Mesendoderm (in vitro differentiated cells): ENCODE results near the gene DLG2.

ENCODE experiments used
- DNase-seq: peaks from one replicate; pipeline ENCODE4 v3.0.0; 2013
- H2AK5ac ChIP-seq: 2 replicates; pipeline ENCODE4 v1.6.1; 2013; ENCODE audit warnings: low read length, inconsistent platforms
- H2BK120ac ChIP-seq: 2 replicates; pipeline ENCODE4 v1.6.1; 2013; ENCODE audit warnings: low read depth, mild to moderate bottlenecking, low read length, moderate library complexity, mixed read lengths
- H2BK15ac ChIP-seq: replicated peaks from 2 replicates; pipeline ENCODE4 v1.6.1; 2013; ENCODE audit warnings: low read depth, mild to moderate bottlenecking, moderate library complexity
- H2BK5ac ChIP-seq: 2 replicates; pipeline ENCODE4 v1.6.1; 2013; ENCODE audit warnings: low read length, inconsistent platforms
- H3K18ac ChIP-seq: 2 replicates; pipeline ENCODE4 v1.6.1; 2013; ENCODE audit warnings: mild to moderate bottlenecking, low read length, mixed read lengths
- H3K23ac ChIP-seq: one replicate; pipeline ENCODE4 v1.6.1; 2013; ENCODE audit warnings: low read length
- H3K27ac ChIP-seq: 2 replicates; pipeline ENCODE4 v1.5.1; 2013; ENCODE audit warnings: low read depth, mild to moderate bottlenecking, inconsistent platforms, low read length, moderate library complexity
- H3K27me3 ChIP-seq: 2 replicates; pipeline ENCODE4 v1.6.1; 2013; ENCODE audit warnings: low read length, control low read depth, mild to moderate bottlenecking, inconsistent platforms; ENCODE audit not compliant: insufficient read depth, poor library complexity
- H3K36me3 ChIP-seq: 2 replicates; pipeline ENCODE4 v1.6.1; 2013; ENCODE audit warnings: low read length, inconsistent platforms; ENCODE audit not compliant: control insufficient read depth, insufficient read depth
- H3K4ac ChIP-seq: one replicate; pipeline ENCODE4 v1.6.1; 2013; ENCODE audit warnings: low read depth, mild to moderate bottlenecking, low read length, moderate library complexity
- H3K4me1 ChIP-seq: 2 replicates; pipeline ENCODE4 v1.6.1; 2013; ENCODE audit warnings: low read depth, low read length, inconsistent platforms; ENCODE audit not compliant: control insufficient read depth
- H3K4me2 ChIP-seq: 2 replicates; pipeline ENCODE4 v1.6.1; 2013; ENCODE audit warnings: low read length
- H3K4me3 ChIP-seq: 2 replicates; pipeline ENCODE4 v1.5.1; 2013; ENCODE audit warnings: mild to moderate bottlenecking, low read length
- H3K56ac ChIP-seq: one replicate; pipeline ENCODE4 v1.6.1; 2013; ENCODE audit warnings: low read length
- H3K79me1 ChIP-seq: 2 replicates; pipeline ENCODE4 v1.6.1; 2013; ENCODE audit warnings: low read length, inconsistent platforms
- H3K79me2 ChIP-seq: 2 replicates; pipeline ENCODE4 v1.6.1; 2013; ENCODE audit warnings: mild to moderate bottlenecking, low read length; ENCODE audit not compliant: control insufficient read depth, insufficient read depth
- H3K9ac ChIP-seq: 2 replicates; pipeline ENCODE4 v1.6.1; 2013; ENCODE audit warnings: low read length, inconsistent platforms
- H4K5ac ChIP-seq: one replicate; pipeline ENCODE4 v1.6.1; 2013; ENCODE audit warnings: low read length
- H4K8ac ChIP-seq: one replicate; pipeline ENCODE4 v1.6.1; 2013; ENCODE audit warnings: low read depth, mild to moderate bottlenecking, control low read depth, low read length, moderate library complexity
- WGBS: extraction: QIAGEN DNeasy Blood & Tissue Kit; methylation state at CpG from one replicate; pipeline ENCODE4 v1.1.7; 2013; ENCODE audit warnings: low lambda C conversion rate, missing lambda C conversion rate; ENCODE audit not compliant: insufficient coverage; ENCODE audit errors: extremely low coverage; 5-methylcytosine and 5-hydroxymethylcytosine counted together

Gene DLG2

DNA sequence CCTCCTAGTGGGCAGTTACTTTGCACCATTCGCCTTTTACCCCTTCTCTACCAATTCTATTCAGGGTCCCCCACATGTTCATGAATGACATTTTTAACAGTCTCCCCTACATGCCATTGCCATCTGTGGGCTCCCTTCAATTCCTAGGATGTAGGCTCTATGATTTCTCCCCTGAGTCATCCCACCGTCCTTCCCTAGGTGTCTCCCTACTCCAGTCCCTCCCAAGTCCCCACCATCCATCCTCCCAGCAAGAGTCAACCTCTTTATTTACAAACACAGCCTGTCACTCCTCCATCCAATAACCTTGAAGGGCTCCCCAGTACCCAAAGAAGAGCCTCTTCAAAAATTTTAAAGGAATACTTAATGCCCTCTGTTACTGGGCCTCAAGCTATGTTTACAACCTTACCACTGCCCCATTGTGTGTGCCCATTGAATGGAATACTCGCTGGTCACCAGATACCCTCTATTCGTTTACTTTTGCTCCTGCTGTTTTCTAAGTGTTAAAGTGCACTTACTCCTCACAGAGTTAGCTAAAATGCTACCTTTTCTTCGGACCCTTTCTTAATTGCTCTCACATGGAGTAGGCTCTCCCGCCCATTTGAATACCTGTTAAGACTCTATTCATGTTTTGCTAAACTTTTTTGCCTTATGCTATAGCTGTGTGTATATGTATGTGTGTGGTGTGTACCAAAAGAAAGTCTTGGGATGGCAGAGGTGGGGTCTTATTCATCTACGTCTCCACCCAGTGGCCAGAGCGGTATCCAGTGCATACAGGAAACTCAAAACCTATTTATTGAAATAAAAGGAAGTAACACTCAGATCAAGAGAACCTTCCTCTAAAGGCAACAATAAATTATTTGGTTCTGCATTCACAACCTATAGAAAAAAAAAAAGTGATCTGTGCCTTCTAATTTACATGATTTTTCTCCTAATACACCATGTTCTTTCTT lies 2105.2 kb downstream of the DLG2 start:
- Histone ChIP-seq H2BK120ac (peak overlapping the region; percentile 54), H3K4ac (peak overlapping the region; percentile 81), H3K27me3 (no peaks in the 10 kb centered on the region), H3K4me3 (no peak overlapping the region), H3K79me2 (no peaks in the 10 kb centered on the region), H3K4me2 (no peak overlapping the region), H3K9ac (no peak overlapping the region), H3K79me1 (no peaks in the 10 kb centered on the region), H2AK5ac (no peak overlapping the region), H3K4me1 (no peaks in the 10 kb centered on the region), H2BK15ac (peak overlapping the region; percentile 27), H2BK5ac (no peak overlapping the region), H3K36me3 (no peaks in the 10 kb centered on the region), H3K27ac (no peak overlapping the region), H3K23ac (no peak overlapping the region), H3K56ac (peak overlapping the region; percentile 57), H4K5ac (no peak overlapping the region), H4K8ac (no peak overlapping the region), H3K18ac (no peak overlapping the region)
- DNase-seq, result peak; percentile 83
- no CpG with 5 or more reads among the region's 8 CpGs for WGBS

GRCh38 chr11:83520849-83521248 lies 2106.3 kb downstream of the DLG2 start:
- Histone ChIP-seq H3K4me1 (no peaks in the 10 kb centered on the region), H3K27me3 (no peaks in the 10 kb centered on the region), H3K36me3 (no peaks in the 10 kb centered on the region), H3K79me2 (no peaks in the 10 kb centered on the region), H3K4me3 (no peak overlapping the region), H3K27ac (no peak overlapping the region), H2BK15ac (no peak overlapping the region), H4K8ac (no peak overlapping the region), H4K5ac (peak overlapping the region; percentile 59), H3K79me1 (no peaks in the 10 kb centered on the region), H3K4ac (no peak overlapping the region), H2BK5ac (no peak overlapping the region), H3K18ac (no peak overlapping the region), H3K9ac (no peak overlapping the region), H2BK120ac (peak overlapping the region; percentile 28), H2AK5ac (no peak overlapping the region), H3K56ac (no peak overlapping the region), H3K23ac (no peak overlapping the region), H3K4me2 (no peak overlapping the region)
- no CpG with 5 or more reads among the region's 3 CpGs for WGBS
- no peak for DNase-seq

GRCh38 chr11:83511646-83512045 lies 2115.5 kb downstream of the DLG2 start:
- no peak overlapping the region for H2BK5ac ChIP-seq
- H3K36me3 ChIP-seq, result no peaks in the 10 kb centered on the region
- no peak overlapping the region for H2BK120ac ChIP-seq
- no peak overlapping the region for H3K23ac ChIP-seq
- WGBS, result no CpG with 5 or more reads among the region's 2 CpGs
- peak; percentile 22 for DNase-seq
- H3K9ac ChIP-seq, result no peak overlapping the region
- H3K79me2 ChIP-seq, result no peaks in the 10 kb centered on the region
- no peak overlapping the region for H3K4ac ChIP-seq
- no peak overlapping the region for H3K27ac ChIP-seq
- H3K56ac ChIP-seq, result no peak overlapping the region
- H3K27me3 ChIP-seq, result no peaks in the 10 kb centered on the region
- H3K4me1 ChIP-seq, result no peaks in the 10 kb centered on the region
- H3K4me2 ChIP-seq, result no peak overlapping the region
- no peak overlapping the region for H2AK5ac ChIP-seq
- no peak overlapping the region for H2BK15ac ChIP-seq
- no peak overlapping the region for H4K8ac ChIP-seq
- H3K4me3 ChIP-seq, result no peak overlapping the region
- H4K5ac ChIP-seq, result no peak overlapping the region
- no peak overlapping the region for H3K18ac ChIP-seq
- H3K79me1 ChIP-seq, result no peaks in the 10 kb centered on the region

GRCh38 chr11:83510530-83511460 lies 2116.3 kb downstream of the DLG2 start:
- H3K23ac ChIP-seq, result no peak overlapping the region
- H3K27ac ChIP-seq, result no peak overlapping the region
- H3K79me1 ChIP-seq, result no peaks in the 10 kb centered on the region
- WGBS, result no CpG with 5 or more reads among the region's 11 CpGs
- H4K5ac ChIP-seq, result no peak overlapping the region
- no peak overlapping the region for H2BK5ac ChIP-seq
- H3K4ac ChIP-seq, result peak overlapping the region; percentile 70
- H2BK15ac ChIP-seq, result peak overlapping the region; percentile 58
- H3K36me3 ChIP-seq, result no peaks in the 10 kb centered on the region
- H3K4me3 ChIP-seq, result no peak overlapping the region
- no peaks in the 10 kb centered on the region for H3K27me3 ChIP-seq
- no peak for DNase-seq
- H2BK120ac ChIP-seq, result no peak overlapping the region
- H3K79me2 ChIP-seq, result no peaks in the 10 kb centered on the region
- peak overlapping the region; percentile 76 for H3K18ac ChIP-seq
- no peak overlapping the region for H3K4me2 ChIP-seq
- H4K8ac ChIP-seq, result no peak overlapping the region
- H3K56ac ChIP-seq, result peak overlapping the region; percentile 17
- H3K4me1 ChIP-seq, result no peaks in the 10 kb centered on the region
- H3K9ac ChIP-seq, result no peak overlapping the region
- no peak overlapping the region for H2AK5ac ChIP-seq

- no peak for DNase-seq
- Histone ChIP-seq H3K4me1 (no peaks in the 10 kb centered on the region), H2AK5ac (no peak overlapping the region), H3K27ac (no peak overlapping the region), H3K9ac (no peak overlapping the region), H4K8ac (no peak overlapping the region), H3K4me2 (no peak overlapping the region), H3K4me3 (no peak overlapping the region), H3K36me3 (no peaks in the 10 kb centered on the region), H3K18ac (no peak overlapping the region), H3K79me2 (no peaks in the 10 kb centered on the region), H3K4ac (peak overlapping the region; percentile 62), H3K27me3 (no peaks in the 10 kb centered on the region), H2BK120ac (no peak overlapping the region), H2BK5ac (no peak overlapping the region), H3K79me1 (no peaks in the 10 kb centered on the region), H3K23ac (no peak overlapping the region), H4K5ac (no peak overlapping the region), H2BK15ac (no peak overlapping the region), H3K56ac (no peak overlapping the region)
- WGBS, result no CpG with 5 or more reads among the region's 6 CpGs
These were observed 2118.3 kb downstream of the DLG2 start for GRCh38 chr11:83508804-83509203.
